Breast epithelium (tissue), 3 donors: ENCODE data around the gene FMNL2.

Experiments used
- CTCF ChIP-seq, 3 donors: fragments of 450-650 bp; IDR thresholded peaks; one replicate each; pipeline ENCODE4 v1.5.1; 2016 to 2017; ENCODE audit warnings: antibody characterized with exemption in 3 of 3, mild to moderate bottlenecking in 3 of 3, moderate library complexity in 3 of 3
- POLR2A ChIP-seq: fragments of 450-650 bp; IDR thresholded peaks from one replicate; pipeline ENCODE4 v1.6.1; 2016; ENCODE audit warnings: antibody characterized with exemption, mild to moderate bottlenecking, moderate library complexity

- TF ChIP-seq CTCF (IDR thresholded peaks at IDR 0.05) (no peak), POLR2A (no peak)
These were observed 207.5 kb downstream of the FMNL2 start for GRCh38 chr2:152542337-152542994.
